Measurements from ENCODE around the gene COQ10A. TPM values are rescaled to one million over a fixed set of nuclear protein-coding genes. Genes with fewer than 3 reads are reported as not detected.
A peak's percentile ranks its signal among the peaks of the same experiment; 100 is the strongest.

The COQ10A gene
- total and polyA plus RNA-seq, 2 of the 8 experiments (the other 6 are each of a cell fraction or from before 2014, with no cell fraction given): 21.8 to 42.9 TPM

DNA sequence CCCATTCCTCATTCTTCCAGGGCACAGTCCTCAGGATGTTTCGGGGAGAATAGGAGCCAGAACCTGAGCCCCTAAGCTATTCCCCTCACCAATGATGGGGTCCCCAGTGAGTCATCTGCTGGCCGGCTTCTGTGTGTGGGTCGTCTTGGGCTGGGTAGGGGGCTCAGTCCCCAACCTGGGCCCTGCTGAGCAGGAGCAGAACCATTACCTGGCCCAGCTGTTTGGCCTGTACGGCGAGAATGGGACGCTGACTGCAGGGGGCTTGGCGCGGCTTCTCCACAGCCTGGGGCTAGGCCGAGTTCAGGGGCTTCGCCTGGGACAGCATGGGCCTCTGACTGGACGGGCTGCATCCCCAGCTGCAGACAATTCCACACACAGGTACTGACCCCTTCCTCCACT, 35.6 kb upstream of the COQ10A start:
- Histone ChIP-seq H3K4me2 (ENCODE audit: insufficient read depth in 1 of 2, low read depth in 2 of 2, low read length in 2 of 2) (no peak overlapping the region), H3K4me1 (replicated peaks in 1 of 4; ENCODE audit: control insufficient read depth in 3 of 4, insufficient read depth in 4 of 4, low read length in 3 of 4) (peaks cover 0 to 6% (median 0%) of the 10 kb centered on the region in 4 experiments; a peak in 3 of 7 replicates), H2BK5ac (ENCODE audit: low read depth, low read length) (no peak overlapping the region), H3K36me3 (ENCODE audit: control insufficient read depth in 2 of 4, insufficient read depth in 4 of 4, low read length in 3 of 4) (peaks cover 0 to under 1% (median under 1%) of the 10 kb centered on the region in 4 experiments; a peak in 1 of 8 replicates), H2AK5ac (ENCODE audit: low read depth, low read length) (no peak overlapping the region), H3K79me1 (ENCODE audit: low read depth, low read length) (peaks cover under 1% of the 10 kb centered on the region; the same call in 1 of the 2 replicates), H3K27ac (ENCODE audit: low read depth, low read length) (no peak overlapping the region), H3K79me2 (ENCODE audit: control insufficient read depth in 1 of 2, insufficient read depth in 2 of 2, low read length in 2 of 2) (no peaks in the 10 kb centered on the region), H4K5ac (ENCODE audit: insufficient read length, low read depth, low read length) (no peak overlapping the region), H2BK20ac (ENCODE audit: low read length) (no peak overlapping the region), H3K23ac (ENCODE audit: insufficient read length) (no peak overlapping the region), H3K14ac (ENCODE audit: insufficient read length) (no peak overlapping the region), H4K91ac (replicated peaks; ENCODE audit: insufficient read length, low read length) (no peak overlapping the region), H2AFZ (ENCODE audit: low read length) (no peak overlapping the region), H3K9ac (replicated peaks in 1 of 4; ENCODE audit: extremely low read depth in 1 of 4, low read depth in 3 of 4, low read length in 3 of 4) (no peak overlapping the region), H4K8ac (ENCODE audit: extremely low read depth, insufficient read depth, low read length) (peak overlapping the region; percentile 76; the same call in 1 of the 2 replicates), H2BK120ac (replicated peaks; ENCODE audit: low read depth, low read length) (no peak overlapping the region), H3K27me3 (replicated peaks in 1 of 4; ENCODE audit: control insufficient read depth in 3 of 4, extremely low read depth in 1 of 4, insufficient read depth in 3 of 4, low read length in 3 of 4) (0 out of 7 replicates have a peak, but pooled peaks cover 0 to 2% (median 0%) of the 10 kb centered on the region in 4 experiments), H3K18ac (ENCODE audit: extremely low read depth, low read length) (no peak overlapping the region), H4K20me1 (replicated peaks in 1 of 2; ENCODE audit: control insufficient read depth in 1 of 2, insufficient read depth in 2 of 2, low read length in 2 of 2) (no peaks in the 10 kb centered on the region), H3K4me3 (ENCODE audit: extremely low read depth in 1 of 4, insufficient read depth in 2 of 4, low read depth in 3 of 4, low read length in 4 of 4) (no peak overlapping the region), H2BK15ac (ENCODE audit: low read length) (no peak overlapping the region), H3K23me2 (ENCODE audit: low read depth, low read length) (no peaks in the 10 kb centered on the region), H3K56ac (replicated peaks; ENCODE audit: insufficient read length, low read depth, low read length) (no peak overlapping the region), H2BK12ac (ENCODE audit: low read depth, low read length) (no peak overlapping the region), H3K9me3 (ENCODE audit: insufficient read depth in 2 of 2, low read depth in 1 of 2, low read length in 1 of 2) (no peaks in the 10 kb centered on the region), H3K4ac (replicated peaks; ENCODE audit: insufficient read length, low read depth, low read length) (no peak overlapping the region)
- POLR2A ChIA-PET (ENCODE audit: partially characterized antibody): interaction anchor here (0.7 to 8.6 kb wide), 14 partner anchors 9 to 181 kb away, joined by 3 to 65 read pairs (median 4); partner anchors contain the start of genes ANKRD52, CS, MYL6 and RNF41
- no peak for TF ChIP-seq CHD1 (IDR thresholded peaks at IDR 0.05; ENCODE audit: low read depth, low read length)
- no peak for TF ChIP-seq TEAD4 (IDR thresholded peaks at IDR 0.05; ENCODE audit: low read depth, low read length)
- no peak for TF ChIP-seq CHD2 (IDR thresholded peaks at IDR 0.05; ENCODE audit: low read length)
- TF ChIP-seq, protein P1, sequence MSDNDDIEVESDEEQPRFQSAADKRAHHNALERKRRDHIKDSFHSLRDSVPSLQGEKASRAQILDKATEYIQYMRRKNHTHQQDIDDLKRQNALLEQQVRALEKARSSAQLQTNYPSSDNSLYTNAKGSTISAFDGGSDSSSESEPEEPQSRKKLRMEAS (IDR thresholded peaks at IDR 0.05): no peak
- TF ChIP-seq ASH2L (IDR thresholded peaks at IDR 0.05; ENCODE audit: low read length): no peak
- TF ChIP-seq CBX5 (IDR thresholded peaks at IDR 0.05; ENCODE audit: low read depth, low read length): no peak
- TF ChIP-seq EGR1 (IDR thresholded peaks at IDR 0.05; ENCODE audit: borderline replicate concordance, low read depth, low read length): no peak
- no peak for TF ChIP-seq SIRT6 (IDR thresholded peaks at IDR 0.05; ENCODE audit: low read length)
- no peak for TF ChIP-seq CTBP2 (IDR thresholded peaks at IDR 0.05; ENCODE audit: borderline replicate concordance, insufficient read depth, insufficient read length, low read length)
- TF ChIP-seq JUN (IDR thresholded peaks at IDR 0.05; ENCODE audit: low read depth, low read length): no peak
- CTCF ChIA-PET (ENCODE audit: partially characterized antibody): interaction anchor here (0.7 to 10.5 kb wide), 14 partner anchors 9 to 230 kb away, joined by 3 to 72 read pairs (median 4); partner anchors contain the start of genes ANKRD52, COQ10A, RNF41 and SMARCC2
- 95% methylated on average over 11 of the region's 11 CpGs; no CpG with 5 or more reads in 1 of the 2 experiments for WGBS, 2 experiments (ENCODE audit: extremely low coverage in 1 of 2, insufficient coverage in 1 of 2, insufficient read length in 1 of 2, insufficient replicate concordance in 2 of 2, low coverage in 1 of 2, low lambda C conversion rate in 2 of 2, missing lambda C conversion rate in 1 of 2)
- DNase-seq (ENCODE audit: low read depth in 1 of 2, low spot score in 2 of 2): no peak
- FAIRE-seq: no peak
